Transverse colon (tissue), 4 donors: ENCODE data around the gene TOMM22. TPM values are rescaled to one million over a fixed set of nuclear protein-coding genes. Genes with fewer than 3 reads are reported as not detected.
A peak's percentile ranks its signal among the peaks of the same experiment; 100 is the strongest.

Experiments
- DNase-seq: peaks from one replicate; pipeline ENCODE4 v3.0.0-alpha.2; 2019
- H3K27ac ChIP-seq, 4 donors: fragments of 200-600 bp; sonication (generic); 2 replicates each; pipeline ENCODE4 v1.5.1; 2016 to 2018; ENCODE audit warnings: inconsistent platforms in 4 of 4
- H3K27me3 ChIP-seq: fragments of 200-600 bp; sonication (generic); 2 replicates; pipeline ENCODE4 v1.5.1; 2017; ENCODE audit warnings: inconsistent platforms
- H3K36me3 ChIP-seq, 4 donors: fragments of 200-600 bp; sonication (generic); 2 replicates each; pipeline ENCODE4 v1.5.1; 2017 to 2019; ENCODE audit warnings: inconsistent platforms in 4 of 4
- H3K4me1 ChIP-seq, 4 donors: fragments of 200-600 bp; sonication (generic); 2 replicates each; pipeline ENCODE4 v1.5.1; 2017 to 2020; ENCODE audit warnings: inconsistent platforms in 4 of 4
- H3K4me3 ChIP-seq, 4 donors: fragments of 200-600 bp; sonication (generic); 1 replicate in 1 of 4; 2 replicates in 3 of 4; pipeline versions ENCODE4 v1.5.1 to v1.6.1; 2017 to 2019; ENCODE audit warnings: inconsistent platforms in 4 of 4
- H3K9me3 ChIP-seq, 2 donors: fragments of 200-600 bp; sonication (generic); 2 replicates each; pipeline ENCODE4 v1.5.1; 2017 to 2019; ENCODE audit warnings: inconsistent platforms in 2 of 2
- CTCF ChIP-seq, 5 experiments: fragments of 200-600 bp in 3 of 5; fragments of 450-650 bp in 2 of 5; sonication (generic) in 3 of 5; IDR thresholded peaks; 1 replicate in 2 of 5; 2 replicates in 3 of 5; pipeline ENCODE4 v1.5.1; 2016 to 2017; ENCODE audit warnings: antibody characterized with exemption in 5 of 5, inconsistent platforms in 3 of 5, mild to moderate bottlenecking in 2 of 5, moderate library complexity in 1 of 5
- EP300 ChIP-seq: sonication (generic); formaldehyde crosslinking; IDR thresholded peaks from one replicate; pipeline ENCODE4 v1.6.1; 2017; ENCODE audit warnings: antibody characterized with exemption, low read depth
- POLR2A ChIP-seq: fragments of 450-650 bp; IDR thresholded peaks from one replicate; pipeline ENCODE4 v1.6.1; 2016; ENCODE audit warnings: antibody characterized with exemption, mild to moderate bottlenecking, moderate library complexity
- POLR2AphosphoS5 ChIP-seq, 3 donors: sonication (generic); formaldehyde crosslinking; IDR thresholded peaks; one replicate each; pipeline ENCODE4 v1.6.1; 2016; ENCODE audit warnings: antibody characterized with exemption in 3 of 3
- WGBS, 2 donors: methylation state at CpG; one replicate each; pipeline ENCODE4 v1.1.5; 2018; ENCODE audit warnings: low coverage in 1 of 2; 5-methylcytosine and 5-hydroxymethylcytosine counted together
- in situ Hi-C, 4 donors: fragments of 200-750 bp; cut with MboI; loops; one replicate each; pipeline versions ENCODE4 v1.15.0 to v1.15.1; 2017; ENCODE audit warnings: low sequenced_read_pairs in 3 of 4, low pct_ligation_motif_present in 1 of 4, low pct_unique_long_range_greater_than_20kb in 1 of 4
- intact Hi-C: fragments of 100-400 bp; cut with DNase I; formaldehyde crosslinking; loops from one replicate; pipeline ENCODE4 v1.15.1; 2023; ENCODE audit warnings: low total_unique reads
- total RNA-seq, 4 donors: library from RNA; depleted of rRNA; stranded (reverse); fragments of >200 nt; gene quantifications; one replicate each; pipeline ENCODE4 v1.1.0, GENCODE V29; 2016

Gene TOMM22
- total RNA-seq, 4 donors from 2014 or later, result 19.1 to 48.3 (median 32.9) TPM

- Histone ChIP-seq H3K4me1 (peaks cover 12 to 14% (median 14%) of the 10 kb centered on the region in 4 donors), H3K27ac (no peak overlapping the region), H3K4me3 (no peak overlapping the region), H3K27me3 (no peaks in the 10 kb centered on the region), H3K9me3 (no peaks in the 10 kb centered on the region), H3K36me3 (peaks cover 0 to 53% (median 33%) of the 10 kb centered on the region in 4 donors)
- WGBS, 2 donors, result 95% methylated on average over 18 of the region's 18 CpGs; no CpG with 5 or more reads in 1 of the 2 donors
- in situ Hi-C loops, result no loop called here
- no peak for DNase-seq
- TF ChIP-seq CTCF (IDR thresholded peaks at IDR 0.05) (no peak), POLR2A (no peak), POLR2AphosphoS5 (IDR thresholded peaks at IDR 0.05) (no peak), EP300 (no peak)
- intact Hi-C loops, result no loop called here
Measured at GRCh38 chr22:38728871-38729796, 47.4 kb downstream of the TOMM22 start.

- Histone ChIP-seq H3K27me3 (no peaks in the 10 kb centered on the region), H3K4me3 (no peak overlapping the region), H3K4me1 (peaks cover 16 to 21% (median 20%) of the 10 kb centered on the region in 4 donors), H3K27ac (no peak overlapping the region), H3K36me3 (peaks cover 0 to 53% (median 29%) of the 10 kb centered on the region in 4 donors), H3K9me3 (no peaks in the 10 kb centered on the region)
- no peak for DNase-seq
- WGBS, 2 donors, result 84 to 88% methylated on average over 3 to 6 of the region's 6 CpGs
- in situ Hi-C loops, result no loop called here
- intact Hi-C loops, result no loop called here
- TF ChIP-seq CTCF (IDR thresholded peaks at IDR 0.05) (no peak), EP300 (no peak), POLR2AphosphoS5 (IDR thresholded peaks at IDR 0.05) (no peak), POLR2A (no peak)
Measured at GRCh38 chr22:38729946-38730345, 48.2 kb downstream of the TOMM22 start.

GRCh38 chr22:38730411-38730871, 48.7 kb downstream of the TOMM22 start:
- intact Hi-C loops (no loop called here), in situ Hi-C loops (no loop called here)
- TF ChIP-seq CTCF (IDR thresholded peaks at IDR 0.05), result no peak
- TF ChIP-seq POLR2A, result no peak
- no peak for TF ChIP-seq EP300
- TF ChIP-seq POLR2AphosphoS5 (IDR thresholded peaks at IDR 0.05), result no peak
- no peak for DNase-seq
- Histone ChIP-seq H3K9me3 (no peaks in the 10 kb centered on the region), H3K4me1 (peaks cover 16 to 21% (median 20%) of the 10 kb centered on the region in 4 donors), H3K4me3 (no peak overlapping the region), H3K36me3 (peaks cover 0 to 50% (median 26%) of the 10 kb centered on the region in 4 donors), H3K27me3 (no peaks in the 10 kb centered on the region), H3K27ac (no peak overlapping the region)
- WGBS, 2 donors, result 96% methylated on average over 13 of the region's 13 CpGs; no CpG with 5 or more reads in 1 of the 2 donors

GRCh38 chr22:38731703-38732161, 50.0 kb downstream of the TOMM22 start:
- peak overlapping the region in 1 of 4 donors; percentile 80 for H3K27ac ChIP-seq
- 89 to 100% methylated on average over 1 to 6 of the region's 6 CpGs for WGBS, 2 donors
- no peak for DNase-seq
- H3K4me3 ChIP-seq, result no peak overlapping the region
- intact Hi-C loops (no loop called here), in situ Hi-C loops (no loop called here)
- TF ChIP-seq CTCF (IDR thresholded peaks at IDR 0.05) (no peak), POLR2A (no peak), POLR2AphosphoS5 (IDR thresholded peaks at IDR 0.05) (no peak), EP300 (no peak)
- H3K9me3 ChIP-seq, result no peaks in the 10 kb centered on the region
- H3K4me1 ChIP-seq, result peaks cover 16 to 21% (median 20%) of the 10 kb centered on the region in 4 donors
- peaks cover 0 to 43% (median 26%) of the 10 kb centered on the region in 4 donors for H3K36me3 ChIP-seq
- no peaks in the 10 kb centered on the region for H3K27me3 ChIP-seq
